Osteoblast (primary cell): ENCODE data around the gene KRTAP15-1. TPM values are rescaled to one million over a fixed set of nuclear protein-coding genes. Genes with fewer than 3 reads are reported as not detected.

Experiments
- DNase-seq: peaks from one replicate; pipeline ENCODE4 v3.0.0; 2011; ENCODE audit warnings: low spot score, mixed read lengths; ENCODE audit not compliant: insufficient read length; ENCODE audit errors: missing footprints
- H2AFZ ChIP-seq: 2 replicates; pipeline ENCODE4 v1.6.0; 2011; ENCODE audit warnings: mild to moderate bottlenecking, low read length
- H3K27ac ChIP-seq: 2 replicates; pipeline ENCODE4 v1.5.1; 2011; ENCODE audit warnings: mild to moderate bottlenecking, low read depth, low read length, moderate library complexity
- H3K27me3 ChIP-seq: 2 replicates; pipeline ENCODE4 v1.6.0; 2012; ENCODE audit warnings: mild to moderate bottlenecking, control low read depth, inconsistent platforms, low read length, moderate library complexity; ENCODE audit not compliant: insufficient read depth
- H3K36me3 ChIP-seq: 2 replicates; pipeline ENCODE4 v1.5.1; 2011; ENCODE audit warnings: mild to moderate bottlenecking, low read length, control low read depth, moderate library complexity; ENCODE audit not compliant: insufficient read depth
- H3K4me1 ChIP-seq: 2 replicates; pipeline ENCODE4 v1.5.1; 2011; ENCODE audit warnings: mild to moderate bottlenecking, low read length, control low read depth, moderate library complexity; ENCODE audit not compliant: insufficient read depth
- H3K4me2 ChIP-seq: 2 replicates; pipeline ENCODE4 v1.6.0; 2011; ENCODE audit warnings: mild to moderate bottlenecking, low read length; ENCODE audit not compliant: insufficient read depth
- H3K4me3 ChIP-seq: fragments of 200-600 bp; sonication (generic); 3 replicates; pipeline ENCODE4 v1.5.1; 2012; ENCODE audit warnings: mild to moderate bottlenecking, low read length, inconsistent platforms; ENCODE audit not compliant: insufficient read depth
- H3K79me2 ChIP-seq: 2 replicates; pipeline ENCODE4 v1.6.0; 2012; ENCODE audit warnings: mild to moderate bottlenecking, low read length, control low read depth, inconsistent platforms; ENCODE audit not compliant: insufficient read depth
- H3K9me3 ChIP-seq: 2 replicates; pipeline ENCODE4 v1.5.1; 2011; ENCODE audit warnings: low read depth, low read length, control low read depth
- H4K20me1 ChIP-seq: 2 replicates; pipeline ENCODE4 v1.6.0; 2012; ENCODE audit warnings: mild to moderate bottlenecking, low read length, control low read depth; ENCODE audit not compliant: insufficient read depth
- total RNA-seq: library from RNA; depleted of rRNA; stranded (reverse); fragments of >200 nt; gene quantifications from 2 replicates; pipeline ENCODE4 v1.2.3, GENCODE V29; 2012
- TF ChIP-seq, protein P1 (sequence below): IDR thresholded peaks from 2 replicates; pipeline ENCODE4 v1.5.1; 2011; ENCODE audit warnings: mild to moderate bottlenecking, low read depth, low read length, moderate library complexity; ENCODE audit errors: extremely low read depth

Gene KRTAP15-1
- total RNA-seq, 1 donor, result not detected

GRCh38 chr21:30434033-30434631 lies 5.9 kb upstream of the KRTAP15-1 start:
- no peaks in the 10 kb centered on the region for H3K36me3 ChIP-seq
- H4K20me1 ChIP-seq, result no peaks in the 10 kb centered on the region
- no peaks in the 10 kb centered on the region for H3K79me2 ChIP-seq
- H2AFZ ChIP-seq, result no peak overlapping the region
- H3K27ac ChIP-seq, result no peak overlapping the region
- DNase-seq, result peak; percentile 14
- no peaks in the 10 kb centered on the region for H3K4me1 ChIP-seq
- H3K27me3 ChIP-seq, result no peaks in the 10 kb centered on the region
- no peaks in the 10 kb centered on the region for H3K9me3 ChIP-seq
- TF ChIP-seq, protein P1, sequence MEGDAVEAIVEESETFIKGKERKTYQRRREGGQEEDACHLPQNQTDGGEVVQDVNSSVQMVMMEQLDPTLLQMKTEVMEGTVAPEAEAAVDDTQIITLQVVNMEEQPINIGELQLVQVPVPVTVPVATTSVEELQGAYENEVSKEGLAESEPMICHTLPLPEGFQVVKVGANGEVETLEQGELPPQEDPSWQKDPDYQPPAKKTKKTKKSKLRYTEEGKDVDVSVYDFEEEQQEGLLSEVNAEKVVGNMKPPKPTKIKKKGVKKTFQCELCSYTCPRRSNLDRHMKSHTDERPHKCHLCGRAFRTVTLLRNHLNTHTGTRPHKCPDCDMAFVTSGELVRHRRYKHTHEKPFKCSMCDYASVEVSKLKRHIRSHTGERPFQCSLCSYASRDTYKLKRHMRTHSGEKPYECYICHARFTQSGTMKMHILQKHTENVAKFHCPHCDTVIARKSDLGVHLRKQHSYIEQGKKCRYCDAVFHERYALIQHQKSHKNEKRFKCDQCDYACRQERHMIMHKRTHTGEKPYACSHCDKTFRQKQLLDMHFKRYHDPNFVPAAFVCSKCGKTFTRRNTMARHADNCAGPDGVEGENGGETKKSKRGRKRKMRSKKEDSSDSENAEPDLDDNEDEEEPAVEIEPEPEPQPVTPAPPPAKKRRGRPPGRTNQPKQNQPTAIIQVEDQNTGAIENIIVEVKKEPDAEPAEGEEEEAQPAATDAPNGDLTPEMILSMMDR, result peak; percentile 43
- H3K4me2 ChIP-seq, result no peak overlapping the region
- no peak overlapping the region for H3K4me3 ChIP-seq

GRCh38 chr21:30437010-30437565 lies 3.0 kb upstream of the KRTAP15-1 start:
- Histone ChIP-seq H3K4me1 (no peaks in the 10 kb centered on the region), H3K27ac (no peak overlapping the region), H3K4me2 (no peak overlapping the region), H3K79me2 (no peaks in the 10 kb centered on the region), H3K27me3 (no peaks in the 10 kb centered on the region), H3K4me3 (no peak overlapping the region), H2AFZ (no peak overlapping the region), H4K20me1 (no peaks in the 10 kb centered on the region), H3K36me3 (no peaks in the 10 kb centered on the region), H3K9me3 (no peaks in the 10 kb centered on the region)
- no peak for DNase-seq
- TF ChIP-seq, protein P1, result no peak

DNA sequence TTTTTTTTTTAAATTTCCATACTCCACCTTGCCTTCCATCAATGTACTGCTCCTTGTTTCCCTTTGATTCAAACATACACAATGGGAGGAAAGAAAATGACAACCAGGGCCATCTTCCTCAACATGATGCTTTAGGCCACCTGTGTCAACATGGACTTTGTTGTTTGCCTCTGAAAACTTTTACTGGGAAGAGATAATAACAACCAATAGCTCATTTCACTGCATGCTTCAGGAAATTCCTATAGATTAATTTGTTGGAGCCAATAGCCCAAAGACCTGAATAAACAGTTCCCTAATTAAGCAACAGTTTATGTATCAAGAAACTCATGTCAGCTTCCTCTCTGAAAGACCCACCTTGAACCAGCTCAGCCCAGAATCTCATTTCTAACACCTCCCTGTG lies 3.2 kb downstream of the KRTAP15-1 start:
- Histone ChIP-seq H3K27ac (no peak overlapping the region), H3K9me3 (no peaks in the 10 kb centered on the region), H3K27me3 (no peaks in the 10 kb centered on the region), H2AFZ (no peak overlapping the region), H3K4me1 (no peaks in the 10 kb centered on the region), H3K36me3 (no peaks in the 10 kb centered on the region), H3K79me2 (no peaks in the 10 kb centered on the region), H4K20me1 (no peaks in the 10 kb centered on the region), H3K4me3 (no peak overlapping the region), H3K4me2 (no peak overlapping the region)
- no peak for DNase-seq
- TF ChIP-seq, protein P1, result no peak

DNA sequence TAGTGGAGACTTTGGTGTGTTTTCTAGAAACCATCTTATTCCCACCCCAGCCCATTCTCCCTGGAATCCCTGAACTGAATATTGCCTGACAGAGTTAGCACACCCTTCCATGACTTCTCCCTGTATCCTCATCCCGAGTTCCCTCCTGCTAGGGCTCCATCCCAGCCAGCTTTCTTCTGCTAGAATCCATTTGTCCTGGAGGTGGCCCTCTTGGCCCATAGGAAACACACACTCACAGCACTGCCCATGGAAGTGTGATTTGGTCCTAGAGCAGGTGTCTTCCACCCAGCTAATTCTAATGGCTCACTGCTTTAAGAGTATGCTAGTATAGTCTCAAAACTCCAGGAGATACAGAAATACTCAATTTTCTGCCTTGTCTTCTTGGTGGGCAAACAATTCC lies 4.1 kb downstream of the KRTAP15-1 start:
- no peaks in the 10 kb centered on the region for H3K4me1 ChIP-seq

More for the DNA sequence above, 4.1 kb downstream of the KRTAP15-1 start:
- H4K20me1 ChIP-seq, result no peaks in the 10 kb centered on the region
- TF ChIP-seq, protein P1, result no peak
- H2AFZ ChIP-seq, result no peak overlapping the region
- no peak overlapping the region for H3K27ac ChIP-seq
- H3K79me2 ChIP-seq, result no peaks in the 10 kb centered on the region
- H3K4me2 ChIP-seq, result no peak overlapping the region
- H3K4me3 ChIP-seq, result no peak overlapping the region
- H3K9me3 ChIP-seq, result no peaks in the 10 kb centered on the region
- no peaks in the 10 kb centered on the region for H3K36me3 ChIP-seq
- DNase-seq, result peak; percentile 13
- H3K27me3 ChIP-seq, result no peaks in the 10 kb centered on the region
